GM19193 (cell line): ENCODE data around the gene FREM1.

Experiments used
- POLR2A ChIP-seq: IDR thresholded peaks from 4 replicates; pipeline ENCODE4 v1.6.1; 2011; ENCODE audit not compliant: insufficient read depth, insufficient read length; ENCODE audit errors: extremely low read depth

FREM1 gene

GRCh38 chr9:14783358-14783757 lies 126.9 kb downstream of the FREM1 start:
- TF ChIP-seq POLR2A, result no peak

GRCh38 chr9:14782286-14783051 lies 127.8 kb downstream of the FREM1 start:
- no peak for TF ChIP-seq POLR2A

GRCh38 chr9:14780693-14781092 lies 129.5 kb downstream of the FREM1 start:
- TF ChIP-seq POLR2A, result no peak

DNA sequence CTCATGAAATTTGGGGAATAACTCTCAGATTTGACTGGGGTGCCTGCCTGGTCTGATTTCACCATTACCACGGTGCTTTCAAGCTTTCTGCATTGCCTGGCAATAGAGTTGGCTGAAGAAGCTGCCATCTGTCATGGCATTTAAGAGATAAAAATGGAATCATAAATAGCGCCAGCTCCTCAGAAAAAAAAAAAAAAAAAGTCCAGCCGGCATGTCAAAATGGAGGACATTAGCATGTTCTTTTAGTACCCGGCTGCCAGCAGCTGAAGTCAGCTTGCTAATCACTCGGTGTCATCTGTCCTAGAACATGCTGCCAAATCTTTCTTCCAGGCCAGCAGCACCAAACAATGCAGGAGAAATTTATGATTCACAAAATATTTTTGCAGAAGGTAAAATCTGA lies 130.0 kb downstream of the FREM1 start:
- no peak for TF ChIP-seq POLR2A

GRCh38 chr9:14779566-14780022 lies 130.6 kb downstream of the FREM1 start:
- TF ChIP-seq POLR2A, result no peak

GRCh38 chr9:14778565-14778964 lies 131.7 kb downstream of the FREM1 start:
- TF ChIP-seq POLR2A, result no peak

DNA sequence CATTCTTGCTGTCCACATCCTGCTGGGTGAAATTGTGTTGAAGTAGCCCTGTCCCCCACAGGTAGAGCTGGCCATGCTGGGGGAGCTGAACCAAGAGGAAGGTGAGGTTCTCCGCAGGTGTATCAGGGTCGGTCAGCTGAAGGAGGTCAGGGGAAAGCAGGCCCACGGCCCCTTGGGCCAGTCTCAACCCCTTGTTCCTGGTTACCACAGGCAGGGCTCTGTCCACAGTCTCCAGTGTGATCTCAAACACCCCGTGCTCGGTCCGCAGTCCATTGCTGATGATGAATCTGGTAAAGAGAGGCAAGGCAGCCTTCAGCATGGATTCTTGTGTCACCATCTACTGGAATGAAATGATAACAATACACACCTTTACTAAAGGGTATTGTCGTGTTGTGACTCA lies 134.3 kb downstream of the FREM1 start:
- TF ChIP-seq POLR2A, result no peak

DNA sequence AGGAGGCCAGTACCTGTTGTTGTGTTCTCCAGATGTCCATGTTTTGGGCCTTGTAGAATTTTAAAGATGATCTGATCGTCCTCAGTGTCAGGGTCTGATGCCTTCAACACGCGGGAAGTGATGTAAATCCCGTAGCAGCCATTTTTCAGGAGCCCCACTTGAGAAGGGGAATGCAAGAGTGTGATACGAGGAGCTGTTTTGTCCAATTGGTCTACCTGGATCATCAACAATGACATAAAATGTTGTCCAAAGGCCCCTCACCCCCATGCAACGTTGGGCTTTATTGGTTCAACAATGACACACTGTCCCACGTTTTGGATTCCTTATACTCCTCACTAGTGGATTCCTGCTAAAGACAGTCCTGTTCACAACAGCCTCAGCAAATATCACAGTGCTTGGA lies 139.6 kb downstream of the FREM1 start:
- no peak for TF ChIP-seq POLR2A

GRCh38 chr9:14769230-14769571 lies 141.0 kb downstream of the FREM1 start:
- TF ChIP-seq POLR2A, result no peak

DNA sequence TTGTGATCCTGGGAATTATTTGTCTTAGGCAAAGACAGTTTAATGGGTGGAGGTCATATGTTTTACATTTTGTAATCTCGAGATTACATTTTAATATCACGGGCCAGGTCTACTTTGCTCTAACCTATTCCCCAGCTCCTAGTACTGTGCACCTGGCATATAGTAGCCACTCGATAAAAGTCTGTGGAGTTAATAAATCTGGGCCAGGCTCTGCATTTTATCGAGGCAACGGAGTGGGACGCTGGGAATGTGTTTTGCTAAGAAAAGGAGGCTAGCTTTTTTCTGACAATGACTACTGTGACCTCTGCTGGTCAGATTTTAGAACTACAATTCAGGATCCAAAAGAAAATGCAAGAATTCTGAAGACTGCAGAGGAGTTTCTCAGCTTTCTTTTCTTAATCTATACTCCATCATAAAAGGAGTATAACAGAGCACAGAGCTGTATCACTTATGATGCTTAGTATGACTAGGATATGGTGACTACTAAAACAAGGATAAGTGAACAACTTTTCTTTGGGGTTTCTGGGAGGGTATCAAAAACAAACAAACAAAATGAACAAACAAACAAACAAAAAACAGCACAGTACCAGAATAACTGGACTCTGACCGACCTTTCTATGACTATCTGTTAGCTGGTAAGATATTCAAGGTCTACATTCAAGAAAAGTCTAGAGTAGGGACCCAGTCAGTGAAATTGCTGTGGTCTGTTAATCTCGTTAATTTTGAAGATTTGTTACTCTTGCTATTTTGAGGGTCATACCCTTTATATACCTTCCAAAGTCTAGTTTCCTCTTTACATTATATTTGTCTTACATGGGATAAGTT lies 141.6 kb downstream of the FREM1 start:
- TF ChIP-seq POLR2A, result no peak

DNA sequence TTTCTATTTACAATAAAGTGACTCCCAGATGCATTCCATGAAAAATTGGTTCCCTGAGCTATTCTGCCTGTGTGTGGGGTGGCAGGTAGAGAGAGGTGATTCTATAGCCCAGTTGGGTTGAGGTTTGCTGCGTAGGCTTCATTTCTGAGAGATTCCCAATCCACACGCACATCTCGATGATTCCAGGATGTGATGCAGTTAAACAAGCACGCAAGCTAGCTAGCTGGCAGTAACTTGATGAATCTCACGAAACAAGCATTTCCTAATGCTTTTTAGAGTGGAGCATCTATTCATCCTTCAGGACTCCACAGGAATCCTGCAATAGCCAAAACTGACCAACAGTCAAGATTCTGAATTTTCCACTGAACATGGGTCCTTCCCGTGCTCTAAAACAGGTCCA lies 143.9 kb downstream of the FREM1 start:
- TF ChIP-seq POLR2A, result no peak

DNA sequence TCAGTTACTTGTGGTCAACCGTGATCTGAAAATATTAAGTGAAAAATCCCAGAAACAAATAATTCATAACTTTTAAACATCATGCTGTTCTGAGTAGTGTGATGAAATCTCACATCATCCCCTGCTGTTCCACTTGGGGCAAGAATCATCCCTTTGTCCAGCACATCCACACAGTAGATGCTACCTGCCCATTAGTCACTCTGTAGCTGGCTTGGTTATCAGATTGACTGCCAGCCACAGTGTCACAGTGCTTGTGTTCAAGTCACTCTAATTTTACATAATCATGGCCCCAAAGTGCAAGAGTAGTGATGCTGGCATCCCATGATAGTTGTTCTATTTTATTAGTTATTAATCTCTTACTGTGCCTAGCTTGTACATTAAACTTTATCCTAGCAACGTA lies 148.6 kb downstream of the FREM1 start:
- no peak for TF ChIP-seq POLR2A

GRCh38 chr9:14760060-14760459 lies 150.2 kb downstream of the FREM1 start:
- TF ChIP-seq POLR2A, result no peak

DNA sequence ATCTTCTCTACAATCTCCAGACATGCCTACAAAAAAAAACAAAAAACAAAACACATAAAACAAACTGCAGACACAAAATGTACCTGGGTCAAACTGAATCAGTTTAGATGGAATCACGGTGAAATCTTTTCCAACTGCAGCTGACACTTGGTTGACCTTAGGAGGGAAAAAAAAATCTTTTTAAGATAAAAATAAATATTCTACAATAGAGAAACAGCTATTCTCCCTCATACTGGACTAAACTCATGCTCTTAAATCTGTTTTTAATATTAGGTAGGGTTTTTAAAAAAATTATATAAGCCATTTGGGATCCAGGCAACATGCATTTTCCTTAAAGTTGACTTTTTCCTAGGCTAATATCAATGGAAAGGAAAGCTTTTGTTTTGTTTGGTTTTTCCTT lies 153.9 kb downstream of the FREM1 start:
- no peak for TF ChIP-seq POLR2A

DNA sequence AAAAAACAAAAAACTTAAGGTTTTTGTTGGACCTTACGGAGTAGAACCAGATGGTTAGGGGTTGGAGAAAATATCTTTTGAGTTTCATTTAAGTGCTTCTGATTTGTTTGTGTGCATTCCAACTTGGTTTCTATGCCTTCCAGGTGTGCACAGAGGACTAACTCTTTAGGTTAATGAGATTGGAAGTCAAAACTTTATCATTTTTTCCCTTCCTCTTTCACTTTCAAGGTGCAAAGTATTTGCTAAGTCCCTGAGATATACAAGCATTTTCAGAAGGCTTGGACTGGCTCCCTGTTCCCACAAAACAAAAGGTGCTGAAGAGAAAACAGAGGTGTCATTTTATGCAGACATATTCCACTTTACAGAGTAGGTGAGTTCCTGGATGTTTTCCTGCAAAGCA lies 157.4 kb downstream of the FREM1 start:
- no peak for TF ChIP-seq POLR2A

- TF ChIP-seq POLR2A, result no peak
Measured at GRCh38 chr9:14752271-14752670, 158.0 kb downstream of the FREM1 start.
